ENCODE measurements around the gene ARMC9. TPM values are rescaled to one million over a fixed set of nuclear protein-coding genes. Genes with fewer than 3 reads are reported as not detected.

The ARMC9 gene
- total and polyA plus RNA-seq, 7 donors = 1.4 to 18.4 (median 2.2) TPM

DNA sequence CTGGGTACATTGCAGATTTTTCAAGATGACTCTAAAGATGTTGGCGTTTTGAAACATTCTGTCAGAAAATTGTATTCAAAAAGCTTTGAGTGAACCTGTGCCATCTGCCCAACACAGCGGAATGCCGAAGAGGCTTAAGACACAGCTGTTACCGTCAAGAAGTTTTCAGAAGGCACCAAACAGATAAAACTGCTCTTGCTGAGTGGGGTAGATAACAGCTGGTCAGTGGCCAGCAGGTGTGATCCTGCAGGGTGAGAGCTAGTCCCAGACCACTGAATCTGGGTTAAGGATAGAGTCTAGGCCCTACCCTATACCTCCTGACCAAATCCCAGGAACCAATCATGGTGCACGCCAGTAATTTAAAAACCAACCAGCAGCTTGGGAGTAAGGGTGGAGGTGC lies 136.6 kb downstream of the ARMC9 start:
- TF ChIP-seq CTCF (IDR thresholded peaks at IDR 0.05) = no peak
- Histone ChIP-seq H3K27ac (no peak overlapping the region), H3K27me3 (ENCODE audit: insufficient read depth in 3 of 3, low read length in 2 of 3) (no peaks in the 10 kb centered on the region), H3K4me1 (no peaks in the 10 kb centered on the region), H3K4me3 (no peak overlapping the region), H3K36me3 (ENCODE audit: insufficient read depth in 1 of 2, low read depth in 1 of 2) (no peaks in the 10 kb centered on the region), H3K9me3 (no peaks in the 10 kb centered on the region)
- 84 to 86% (median 85%) methylated on average over 5 of the region's 5 CpGs for WGBS, 3 donors
- DNase-seq (no peak), ATAC-seq (no peak)
- intact Hi-C loops (cut with DNase I) = no loop called here

DNA sequence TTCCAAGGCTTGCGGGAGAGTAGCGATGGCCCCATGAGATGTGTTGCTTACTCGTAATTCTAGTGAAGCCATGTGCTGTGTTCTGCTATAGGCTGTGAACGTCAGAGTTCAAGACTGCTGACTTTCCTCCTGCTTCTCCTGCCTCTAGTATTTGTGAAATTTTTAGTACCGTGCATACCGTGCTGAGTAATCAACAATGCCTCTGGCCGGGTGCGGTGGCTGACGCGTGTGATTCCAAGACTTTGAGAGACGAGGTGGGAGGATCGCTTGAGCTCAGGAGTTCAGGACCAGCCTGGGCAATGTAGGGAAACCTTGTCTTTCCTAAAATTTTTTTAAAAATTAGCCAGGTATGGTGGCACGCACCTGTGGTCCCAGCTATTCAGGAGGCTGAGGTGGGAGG lies 137.2 kb downstream of the ARMC9 start:
- H3K4me3 ChIP-seq = no peak overlapping the region
- TF ChIP-seq CTCF (IDR thresholded peaks at IDR 0.05) = no peak
- ATAC-seq (no peak), DNase-seq (no peak)
- H3K4me1 ChIP-seq = no peaks in the 10 kb centered on the region
- H3K27ac ChIP-seq = no peak overlapping the region
- H3K27me3 ChIP-seq (ENCODE audit: insufficient read depth in 3 of 3, low read length in 2 of 3) = no peaks in the 10 kb centered on the region
- H3K9me3 ChIP-seq = no peaks in the 10 kb centered on the region
- 92 to 95% (median 93%) methylated on average over 13 of the region's 13 CpGs for WGBS, 3 donors
- intact Hi-C loops (cut with DNase I) = no loop called here
- no peaks in the 10 kb centered on the region for H3K36me3 ChIP-seq (ENCODE audit: insufficient read depth in 1 of 2, low read depth in 1 of 2)

GRCh38 chr2:231336236-231336635 lies 137.8 kb downstream of the ARMC9 start:
- no peak for DNase-seq
- H3K36me3 ChIP-seq (ENCODE audit: insufficient read depth in 1 of 2, low read depth in 1 of 2) = no peaks in the 10 kb centered on the region
- H3K27ac ChIP-seq = no peak overlapping the region
- intact Hi-C loops (cut with DNase I) = no loop called here
- no peaks in the 10 kb centered on the region for H3K27me3 ChIP-seq (ENCODE audit: insufficient read depth in 3 of 3, low read length in 2 of 3)
- WGBS, 3 donors = 92 to 94% (median 94%) methylated on average over 11 of the region's 11 CpGs
- H3K4me3 ChIP-seq = no peak overlapping the region
- no peak for TF ChIP-seq CTCF (IDR thresholded peaks at IDR 0.05)
- H3K4me1 ChIP-seq = no peaks in the 10 kb centered on the region
- H3K9me3 ChIP-seq = no peaks in the 10 kb centered on the region
- no peak for ATAC-seq

DNA sequence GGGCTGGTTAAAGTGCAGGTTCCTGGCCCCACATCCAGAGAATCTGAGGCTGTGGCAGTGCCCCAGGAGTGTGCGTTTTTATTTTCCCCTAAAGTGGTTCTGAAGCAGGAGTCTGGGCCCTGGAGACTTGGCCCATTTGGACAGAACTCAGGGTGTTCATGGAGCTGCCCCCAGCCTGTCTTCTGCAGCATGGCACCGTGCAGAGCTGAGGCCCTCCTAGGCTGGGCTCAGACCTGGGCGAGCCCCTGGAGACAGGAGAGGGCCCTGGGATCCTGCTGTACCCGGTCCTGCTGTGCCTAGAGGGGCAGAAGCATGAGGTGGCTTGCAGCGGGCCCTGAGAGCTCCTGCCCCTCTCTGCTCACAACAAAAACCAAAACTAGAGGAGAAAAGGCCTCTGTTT lies 138.3 kb downstream of the ARMC9 start:
- Histone ChIP-seq H3K9me3 (no peaks in the 10 kb centered on the region), H3K36me3 (ENCODE audit: insufficient read depth in 1 of 2, low read depth in 1 of 2) (no peaks in the 10 kb centered on the region), H3K4me1 (no peaks in the 10 kb centered on the region), H3K27ac (no peak overlapping the region), H3K4me3 (no peak overlapping the region), H3K27me3 (ENCODE audit: insufficient read depth in 3 of 3, low read length in 2 of 3) (no peaks in the 10 kb centered on the region)
- no peak for TF ChIP-seq CTCF (IDR thresholded peaks at IDR 0.05)
- intact Hi-C loops (cut with DNase I) = no loop called here
- 84 to 89% (median 89%) methylated on average over 5 of the region's 5 CpGs for WGBS, 3 donors
- ATAC-seq = peak in 1 of 4 donors; percentile 30
- no peak for DNase-seq

Measured in psoas muscle (tissue), 8 donors.